ENCODE data around the gene ZNF217.

GRCh38 chr20:53599044-53599362 lies 5.4 kb upstream of the ZNF217 start:
- no peak for TF ChIP-seq CTCF (conservative IDR thresholded peaks at IDR 0.05; ENCODE audit: low read depth, low read length)
- TF ChIP-seq EZH2 (IDR thresholded peaks at IDR 0.05; ENCODE audit: borderline replicate concordance, low read depth, low read length, poor library complexity, severe bottlenecking) = no peak

All from A673 (cell line).